Measurements from ENCODE around the gene CLDN18.

Gene CLDN18

DNA sequence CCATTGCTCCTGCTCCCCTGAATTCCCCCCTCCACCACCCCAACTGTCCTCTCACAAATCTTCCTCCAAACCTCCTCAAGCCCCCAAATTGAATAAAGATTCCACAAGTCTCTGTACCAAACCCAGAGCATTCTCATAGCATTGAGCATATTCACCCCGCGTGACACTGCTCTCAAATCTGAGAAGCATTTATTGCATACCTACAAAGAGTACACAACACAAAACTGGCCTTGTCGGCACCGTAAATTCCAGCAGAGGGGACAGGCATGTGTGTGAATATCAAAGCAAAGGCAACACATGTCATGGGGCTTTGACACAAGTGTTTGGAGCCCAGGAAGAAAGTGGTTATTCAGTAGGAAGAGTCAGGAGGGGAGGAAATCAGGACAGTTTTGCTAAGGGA, 2.6 kb downstream of the CLDN18 start:
- Histone ChIP-seq H3K4me1 (ENCODE audit: insufficient read depth, low read length) (no peaks in the 10 kb centered on the region), H2AFZ (ENCODE audit: low read depth, low read length) (no peak overlapping the region), H3K9ac (ENCODE audit: low read depth, low read length) (no peak overlapping the region), H3K9me3 (ENCODE audit: insufficient read depth, low read length, severe bottlenecking) (no peaks in the 10 kb centered on the region), H3K36me3 (ENCODE audit: insufficient read depth, low read length) (no peaks in the 10 kb centered on the region), H4K20me1 (ENCODE audit: insufficient read depth, low read length) (no peaks in the 10 kb centered on the region), H3K27ac (ENCODE audit: low read length) (no peak overlapping the region), H3K27me3 (ENCODE audit: insufficient read depth, low read length, poor library complexity) (peaks cover 9% of the 10 kb centered on the region), H3K4me3 (ENCODE audit: low read depth in 1 of 2, low read length in 2 of 2) (no peak overlapping the region), H3K4me2 (ENCODE audit: insufficient read depth, low read length) (no peak overlapping the region), H3K79me2 (ENCODE audit: insufficient read depth, low read length) (no peaks in the 10 kb centered on the region)
- no peak for DNase-seq
- no peak for ATAC-seq (ENCODE audit: insufficient read depth, low read depth)
- no peak for TF ChIP-seq CTCF (IDR thresholded peaks at IDR 0.05; ENCODE audit: borderline replicate concordance, extremely low read depth, low read length, poor library complexity, severe bottlenecking)
- no peak for TF ChIP-seq EZH2 (IDR thresholded peaks at IDR 0.05; ENCODE audit: borderline replicate concordance, low read depth, low read length, severe bottlenecking)

DNA sequence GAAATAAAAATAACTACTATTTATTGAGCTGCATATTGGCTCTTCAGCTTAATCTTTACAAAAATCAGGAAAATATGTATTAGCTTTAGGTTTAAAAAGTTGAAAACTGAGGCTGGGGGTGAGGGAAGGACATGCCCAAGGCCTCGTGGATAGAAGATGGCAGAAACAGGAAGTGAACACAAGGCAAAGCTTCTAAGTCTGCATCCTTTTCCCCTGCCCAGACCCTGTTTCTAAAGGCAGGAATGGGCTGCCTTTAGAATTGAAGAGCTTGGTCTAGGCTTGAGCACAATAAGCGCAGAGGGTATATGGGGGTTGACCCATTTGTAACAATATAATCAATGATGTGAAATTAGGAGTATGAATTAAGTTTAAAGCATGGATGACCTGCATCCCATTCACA, 6.1 kb downstream of the CLDN18 start:
- H3K27ac ChIP-seq (ENCODE audit: low read length): no peak overlapping the region
- no peaks in the 10 kb centered on the region for H3K4me1 ChIP-seq (ENCODE audit: insufficient read depth, low read length)
- no peak overlapping the region for H3K4me3 ChIP-seq (ENCODE audit: low read depth in 1 of 2, low read length in 2 of 2)
- no peak for TF ChIP-seq CTCF (IDR thresholded peaks at IDR 0.05; ENCODE audit: borderline replicate concordance, extremely low read depth, low read length, poor library complexity, severe bottlenecking)
- TF ChIP-seq EZH2 (IDR thresholded peaks at IDR 0.05; ENCODE audit: borderline replicate concordance, low read depth, low read length, severe bottlenecking): no peak
- H3K9me3 ChIP-seq (ENCODE audit: insufficient read depth, low read length, severe bottlenecking): no peaks in the 10 kb centered on the region
- H3K9ac ChIP-seq (ENCODE audit: low read depth, low read length): no peak overlapping the region
- no peaks in the 10 kb centered on the region for H4K20me1 ChIP-seq (ENCODE audit: insufficient read depth, low read length)
- no peaks in the 10 kb centered on the region for H3K36me3 ChIP-seq (ENCODE audit: insufficient read depth, low read length)
- no peak overlapping the region for H2AFZ ChIP-seq (ENCODE audit: low read depth, low read length)
- no peak overlapping the region for H3K4me2 ChIP-seq (ENCODE audit: insufficient read depth, low read length)
- no peaks in the 10 kb centered on the region for H3K79me2 ChIP-seq (ENCODE audit: insufficient read depth, low read length)
- DNase-seq: no peak
- H3K27me3 ChIP-seq (ENCODE audit: insufficient read depth, low read length, poor library complexity): peaks cover 12% of the 10 kb centered on the region
- no peak for ATAC-seq (ENCODE audit: insufficient read depth, low read depth)

GRCh38 chr3:138019281-138020069, 9.5 kb downstream of the CLDN18 start:
- Histone ChIP-seq H3K4me2 (ENCODE audit: insufficient read depth, low read length) (no peak overlapping the region), H4K20me1 (ENCODE audit: insufficient read depth, low read length) (no peaks in the 10 kb centered on the region), H3K27me3 (ENCODE audit: insufficient read depth, low read length, poor library complexity) (peaks cover 8% of the 10 kb centered on the region), H3K36me3 (ENCODE audit: insufficient read depth, low read length) (no peaks in the 10 kb centered on the region), H3K4me3 (ENCODE audit: low read depth in 1 of 2, low read length in 2 of 2) (no peak overlapping the region), H2AFZ (ENCODE audit: low read depth, low read length) (no peak overlapping the region), H3K4me1 (ENCODE audit: insufficient read depth, low read length) (no peaks in the 10 kb centered on the region), H3K9ac (ENCODE audit: low read depth, low read length) (no peak overlapping the region), H3K27ac (ENCODE audit: low read length) (no peak overlapping the region), H3K79me2 (ENCODE audit: insufficient read depth, low read length) (no peaks in the 10 kb centered on the region), H3K9me3 (ENCODE audit: insufficient read depth, low read length, severe bottlenecking) (no peaks in the 10 kb centered on the region)
- no peak for ATAC-seq (ENCODE audit: insufficient read depth, low read depth)
- no peak for DNase-seq
- TF ChIP-seq CTCF (IDR thresholded peaks at IDR 0.05; ENCODE audit: borderline replicate concordance, extremely low read depth, low read length, poor library complexity, severe bottlenecking) (no peak), EZH2 (IDR thresholded peaks at IDR 0.05; ENCODE audit: borderline replicate concordance, low read depth, low read length, severe bottlenecking) (no peak)

All from DND-41 (cell line).